ENCODE measurements around the gene PRKD1. TPM values are rescaled to one million over a fixed set of nuclear protein-coding genes. Genes with fewer than 3 reads are reported as not detected.

Gene PRKD1
- total and polyA plus RNA-seq, 10 of the 15 experiments (the other 5 are each of a cell fraction or from before 2014, with no cell fraction given), result 0.02 to 0.56 TPM; not detected in 8

GRCh38 chr14:29554335-29554734 lies 373.3 kb downstream of the PRKD1 start:
- Histone ChIP-seq H4K20me1 (ENCODE audit: control insufficient read depth, insufficient read depth) (no peaks in the 10 kb centered on the region), H3K9me3 (replicated peaks; ENCODE audit: control insufficient read depth, insufficient read depth, low read length) (no peaks in the 10 kb centered on the region), H3K4me2 (ENCODE audit: control insufficient read depth, insufficient read depth) (no peak overlapping the region), H3K79me2 (ENCODE audit: control insufficient read depth, insufficient read depth, low read length) (no peaks in the 10 kb centered on the region), H3K4me3 (no peak overlapping the region), H3K4me1 (ENCODE audit: control insufficient read depth, insufficient read depth, low read length) (no peaks in the 10 kb centered on the region), H3K27ac (ENCODE audit: control insufficient read depth, insufficient read depth) (no peak overlapping the region), H3K9ac (ENCODE audit: control insufficient read depth, insufficient read depth, low read length) (no peak overlapping the region), H3K27me3 (replicated peaks in 1 of 2; ENCODE audit: control insufficient read depth in 2 of 2, insufficient read depth in 2 of 2, low read length in 1 of 2) (no peaks in the 10 kb centered on the region), H3K36me3 (ENCODE audit: control insufficient read depth in 2 of 2, insufficient read depth in 2 of 2, low read length in 1 of 2) (no peaks in the 10 kb centered on the region), H2AFZ (ENCODE audit: control insufficient read depth, low read depth, low read length) (no peak overlapping the region)
- ChIA-PET SMC1A (ENCODE audit: uncharacterized antibody, unreplicated experiment) (interaction anchor here (0.9 kb wide), 1 partner anchor 9 kb away, joined by 3 read pairs; no protein-coding TSS in a partner anchor), CTCF (no interaction called here), RAD21 (ENCODE audit: unreplicated experiment) (no interaction called here), POLR2A (no interaction called here)
- FAIRE-seq, result no peak
- no TSS peak for BruUV-seq (replicated peaks)
- no peak for TF ChIP-seq PAX5 (IDR thresholded peaks at IDR 0.05; ENCODE audit: borderline replicate concordance, low read depth, low read length)
- no peak for TF ChIP-seq POU2F2 (IDR thresholded peaks at IDR 0.05; ENCODE audit: borderline replicate concordance, low read depth, low read length)
- no peak for TF ChIP-seq SUZ12 (IDR thresholded peaks at IDR 0.05; ENCODE audit: unreplicated experiment)
- no peak for TF ChIP-seq RCOR1 (conservative IDR thresholded peaks at IDR 0.05; ENCODE audit: low read depth, low read length)
- TF ChIP-seq KAT2A (conservative IDR thresholded peaks at IDR 0.05; ENCODE audit: control insufficient read depth, low read depth, low read length), result no peak
- TF ChIP-seq MEF2B (IDR thresholded peaks at IDR 0.05; ENCODE audit: partially characterized antibody, poor library complexity, severe bottlenecking), result no peak
- TF ChIP-seq, protein P1, sequence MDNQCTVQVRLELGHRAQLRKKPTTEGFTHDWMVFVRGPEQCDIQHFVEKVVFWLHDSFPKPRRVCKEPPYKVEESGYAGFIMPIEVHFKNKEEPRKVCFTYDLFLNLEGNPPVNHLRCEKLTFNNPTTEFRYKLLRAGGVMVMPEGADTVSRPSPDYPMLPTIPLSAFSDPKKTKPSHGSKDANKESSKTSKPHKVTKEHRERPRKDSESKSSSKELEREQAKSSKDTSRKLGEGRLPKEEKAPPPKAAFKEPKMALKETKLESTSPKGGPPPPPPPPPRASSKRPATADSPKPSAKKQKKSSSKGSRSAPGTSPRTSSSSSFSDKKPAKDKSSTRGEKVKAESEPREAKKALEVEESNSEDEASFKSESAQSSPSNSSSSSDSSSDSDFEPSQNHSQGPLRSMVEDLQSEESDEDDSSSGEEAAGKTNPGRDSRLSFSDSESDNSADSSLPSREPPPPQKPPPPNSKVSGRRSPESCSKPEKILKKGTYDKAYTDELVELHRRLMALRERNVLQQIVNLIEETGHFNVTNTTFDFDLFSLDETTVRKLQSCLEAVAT (IDR thresholded peaks at IDR 0.05), result no peak
- no peak for TF ChIP-seq ZBED1 (IDR thresholded peaks at IDR 0.05; ENCODE audit: borderline replicate concordance)
- no peak for TF ChIP-seq MTA2 (IDR thresholded peaks at IDR 0.05; ENCODE audit: low read depth)
- no peak for TF ChIP-seq SIN3A (IDR thresholded peaks at IDR 0.05; ENCODE audit: low read depth, low read length)
- no peak for TF ChIP-seq BCL11A (IDR thresholded peaks at IDR 0.05; ENCODE audit: low read depth, low read length)
- no peak for TF ChIP-seq SMC3 (IDR thresholded peaks at IDR 0.05; ENCODE audit: borderline replicate concordance, low read length)
- TF ChIP-seq EZH2 (IDR thresholded peaks at IDR 0.05; ENCODE audit: borderline replicate concordance, control insufficient read depth, low read depth, low read length), result no peak
- TF ChIP-seq ZBTB4 (CRISPR knock-in tag; IDR thresholded peaks at IDR 0.05), result no peak
- TF ChIP-seq MAX (IDR thresholded peaks at IDR 0.05; ENCODE audit: low read depth, low read length), result no peak
- ATAC-seq, result no peak
- DNase-seq (ENCODE audit: low read depth, low spot score), result no peak
- in situ Hi-C loops (cut with MboI) (loop anchor here (5.0 to 10.0 kb wide), 3 partner anchors 450 to 890 kb away; no protein-coding TSS in a partner anchor), intact Hi-C loops (cut with micrococcal nuclease; ENCODE audit: unreplicated experiment) (no loop called here)
- WGBS (ENCODE audit: insufficient coverage, insufficient replicate concordance, low lambda C conversion rate, missing lambda C conversion rate), result 56% methylated on average over 3 of the region's 3 CpGs
